Measurements from ENCODE around the gene HNRNPA3.
A peak's percentile ranks its signal among the peaks of the same experiment; 100 is the strongest.
"Not testable (repeated sequence)": the region's sequence is repeated elsewhere in the genome, so short reads cannot be mapped to it uniquely, and the experiment has no call there.

The HNRNPA3 gene

DNA sequence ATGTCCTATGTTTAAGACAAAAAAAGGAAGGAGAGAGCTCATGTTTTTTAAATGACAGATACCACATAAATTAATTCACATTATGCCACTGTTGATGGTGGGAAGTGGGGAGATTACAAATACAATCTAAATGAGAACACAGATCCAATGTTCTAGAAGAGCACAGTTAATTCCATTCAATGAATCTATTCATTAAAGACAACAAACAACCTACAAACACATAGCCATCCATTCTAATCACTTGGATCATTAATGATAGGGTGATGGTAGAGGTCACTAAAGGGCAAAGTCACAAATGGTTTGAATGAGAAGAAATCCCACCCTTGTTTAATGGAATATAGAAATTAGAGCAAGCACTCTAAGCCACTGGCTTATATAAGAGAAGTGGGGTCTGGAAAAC is 21.7 kb downstream of the HNRNPA3 start:
- DNase-seq: no peak

DNA sequence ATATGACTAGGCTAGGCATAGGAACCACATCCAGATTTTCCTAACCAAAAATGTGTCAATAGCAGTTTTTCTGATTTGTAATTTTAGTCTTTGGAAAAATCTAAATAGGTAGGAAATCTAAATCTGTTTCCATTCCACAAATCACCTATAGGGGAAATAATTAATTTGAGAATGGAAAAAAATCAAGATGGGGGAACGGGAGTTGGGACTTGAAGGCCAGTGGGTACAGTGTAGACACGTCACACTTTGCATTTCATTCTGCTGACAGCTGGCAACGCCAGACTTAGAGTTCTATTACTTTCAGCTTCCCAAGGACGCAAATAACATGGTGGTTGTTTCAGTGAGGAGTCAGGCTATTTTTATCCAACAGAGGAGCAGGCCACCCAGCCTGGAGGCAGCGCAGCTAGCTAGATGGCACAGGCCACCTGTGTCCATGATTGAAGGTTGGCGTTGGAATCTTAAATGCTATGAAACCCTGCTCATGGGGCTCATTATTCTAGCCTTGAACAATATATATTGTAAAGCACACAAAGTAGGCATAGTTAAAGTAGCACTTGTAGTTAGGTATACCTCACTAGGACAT is 23.4 kb downstream of the HNRNPA3 start:
- DNase-seq: no peak

DNA sequence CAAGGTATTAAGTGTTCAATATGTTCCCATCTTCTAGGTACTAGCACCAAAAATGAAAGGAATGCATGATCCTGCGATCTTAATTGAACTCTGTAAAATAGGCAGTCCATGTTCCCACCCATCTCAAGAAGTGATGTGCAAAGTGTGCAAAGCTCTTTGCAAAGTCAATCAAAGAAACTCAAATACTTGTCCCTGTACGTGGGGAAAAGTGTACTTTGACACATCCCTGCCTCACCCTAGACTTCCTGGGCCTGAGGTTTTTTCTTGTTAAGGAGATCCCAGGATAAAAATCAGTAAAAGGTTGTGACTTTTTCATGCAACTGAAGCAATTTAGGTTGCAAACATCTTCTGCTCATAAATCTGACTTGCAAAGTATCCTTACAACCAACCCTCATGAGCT is 25.3 kb downstream of the HNRNPA3 start:
- DNase-seq: no peak

DNA sequence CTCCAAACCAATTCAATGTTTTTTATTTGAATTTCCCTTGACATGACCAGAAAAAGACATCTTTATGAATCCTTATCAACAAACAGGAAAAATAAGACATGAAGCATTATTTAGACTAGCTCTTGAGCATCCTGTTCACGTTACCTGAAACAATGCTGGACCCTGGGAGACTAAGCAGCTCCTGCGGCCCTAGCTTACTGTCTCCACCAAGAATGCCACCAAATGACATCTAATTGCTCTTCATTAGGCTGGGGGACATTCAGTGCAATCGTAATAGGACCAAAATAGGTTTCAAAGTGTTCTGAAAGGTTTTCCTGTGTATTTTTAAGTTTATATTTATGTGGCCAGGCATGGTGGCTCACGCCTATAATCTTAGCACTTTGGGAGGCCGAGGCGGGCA is 26.5 kb downstream of the HNRNPA3 start:
- no peak for DNase-seq

DNA sequence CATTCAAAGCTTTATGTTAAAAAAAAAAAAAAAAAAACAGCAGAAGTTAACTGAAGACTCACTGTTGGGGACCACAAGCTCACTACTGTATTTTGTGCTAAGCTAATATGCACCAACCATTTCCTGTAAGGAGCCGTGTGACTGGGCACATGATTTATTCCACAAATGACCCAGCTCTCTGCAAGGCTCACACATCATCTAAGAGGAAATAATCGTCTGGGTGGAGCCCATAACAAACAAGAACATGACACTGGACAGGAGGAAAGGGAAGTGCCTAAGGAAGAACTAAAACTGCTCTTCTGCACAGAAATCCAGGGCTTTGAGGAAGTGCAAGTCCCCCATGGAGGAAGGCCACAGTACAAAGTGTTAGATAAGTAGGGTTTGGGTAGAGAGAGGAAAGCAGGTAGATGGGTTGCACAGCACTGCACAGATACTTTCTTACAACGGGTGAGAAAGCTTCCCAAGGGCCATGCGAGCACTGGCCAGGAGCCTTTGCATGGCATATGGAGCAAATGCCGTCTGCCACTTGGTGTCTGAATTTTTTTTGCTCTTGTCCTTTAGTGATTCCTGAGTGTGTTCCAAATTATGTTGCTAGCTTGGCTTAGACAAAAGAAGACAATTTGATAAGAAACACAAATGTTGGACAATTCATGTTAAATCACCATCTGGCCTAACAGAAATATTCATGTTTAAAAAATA is 27.5 kb downstream of the HNRNPA3 start:
- no peak for DNase-seq

DNA sequence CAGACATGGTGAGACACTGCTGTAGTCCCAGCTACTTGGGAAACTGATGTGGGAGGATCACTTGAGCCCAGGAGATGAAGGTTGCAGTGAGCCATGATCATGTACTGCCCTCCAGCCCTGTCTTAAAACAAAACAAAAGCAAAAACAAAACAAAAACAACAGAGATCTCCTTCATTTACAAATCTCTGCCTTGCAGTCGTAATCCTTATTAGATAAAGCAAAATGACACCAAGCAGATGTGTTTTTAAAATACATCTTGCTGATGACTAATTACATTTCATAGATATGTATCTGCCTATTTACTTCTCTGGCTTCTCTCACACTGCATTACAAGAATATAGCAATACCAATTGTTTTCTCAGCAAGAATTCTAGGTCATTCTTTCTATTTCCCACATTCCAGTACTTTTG is 29.1 kb downstream of the HNRNPA3 start:
- DNase-seq: no peak

DNA sequence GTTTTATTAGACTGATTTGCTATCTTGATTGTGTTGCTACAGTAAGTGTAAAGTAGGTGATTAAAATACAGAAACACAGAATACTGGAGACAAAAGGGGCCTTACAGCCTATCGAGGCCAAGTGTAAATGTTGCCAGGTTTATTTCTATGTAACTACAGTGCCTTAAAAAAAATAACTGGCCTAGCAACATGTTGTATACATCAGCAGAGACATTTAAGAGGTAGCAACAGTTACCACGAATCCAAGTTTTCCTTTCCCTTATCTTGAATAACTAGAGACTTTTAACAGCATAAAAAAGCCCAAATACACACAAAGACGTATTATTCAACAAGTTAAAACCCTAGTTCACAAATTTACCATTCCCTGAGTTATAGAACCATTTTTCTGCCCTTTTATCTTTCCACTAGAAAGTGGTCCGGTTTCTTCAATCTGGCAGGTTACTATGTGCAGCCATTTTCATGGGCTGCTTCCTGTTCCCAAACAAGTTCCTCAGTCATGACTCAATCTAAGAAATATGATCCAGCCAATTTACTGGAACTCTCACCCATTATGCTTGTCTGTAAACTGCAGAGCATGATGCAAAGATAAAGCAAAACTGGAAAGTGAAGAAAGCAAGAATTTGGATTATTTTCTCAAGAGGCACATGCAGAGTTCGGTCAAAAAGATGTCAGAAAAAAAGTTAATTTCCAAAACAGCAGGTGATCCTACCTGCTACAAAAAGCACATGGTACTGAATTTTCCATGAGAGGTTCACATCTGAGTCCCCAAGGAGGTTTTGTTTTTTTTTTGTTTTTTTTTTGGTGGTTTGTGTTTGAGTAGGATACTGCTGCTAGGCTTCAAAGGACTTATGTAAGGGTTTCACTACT is 29.8 kb downstream of the HNRNPA3 start:
- no peak for DNase-seq

DNA sequence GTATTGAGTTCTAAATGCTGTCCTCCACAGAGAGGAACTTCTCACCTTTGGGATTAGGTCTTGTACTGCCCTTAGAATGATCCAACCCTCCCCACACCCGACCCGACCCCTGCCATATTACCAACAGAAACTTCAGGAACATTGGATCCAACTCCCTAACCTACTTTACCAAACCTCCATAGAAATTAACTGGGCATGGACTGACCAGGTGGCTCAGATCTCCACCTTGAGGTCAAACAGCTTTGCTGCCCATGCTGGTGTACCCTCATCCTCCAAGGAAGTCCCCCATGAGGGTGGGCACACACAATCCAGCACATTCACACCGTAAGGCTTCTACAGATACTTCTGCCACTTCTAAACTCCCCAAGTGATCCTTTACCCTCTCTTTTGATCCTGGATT is 30.5 kb downstream of the HNRNPA3 start:
- DNase-seq: no peak

DNA sequence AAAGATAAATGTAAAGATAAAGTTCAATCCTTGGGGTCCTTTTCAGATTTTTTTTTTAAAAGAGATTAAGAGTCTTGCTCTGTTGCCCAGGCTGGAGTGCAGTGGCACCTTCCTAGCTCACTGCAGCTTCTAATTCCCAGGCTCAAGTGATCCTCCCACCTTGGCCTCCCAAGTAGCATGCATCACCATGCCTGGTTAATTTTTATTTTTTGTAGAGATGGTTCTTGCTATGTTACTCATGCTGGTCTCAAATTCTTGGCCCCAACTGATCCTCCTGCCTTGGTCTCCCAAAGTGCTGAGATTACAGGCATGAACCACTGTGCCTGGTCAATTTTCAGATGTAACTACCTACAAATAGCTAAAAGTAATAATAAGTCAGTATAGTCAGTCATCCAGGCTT is 30.9 kb downstream of the HNRNPA3 start:
- DNase-seq: no peak

DNA sequence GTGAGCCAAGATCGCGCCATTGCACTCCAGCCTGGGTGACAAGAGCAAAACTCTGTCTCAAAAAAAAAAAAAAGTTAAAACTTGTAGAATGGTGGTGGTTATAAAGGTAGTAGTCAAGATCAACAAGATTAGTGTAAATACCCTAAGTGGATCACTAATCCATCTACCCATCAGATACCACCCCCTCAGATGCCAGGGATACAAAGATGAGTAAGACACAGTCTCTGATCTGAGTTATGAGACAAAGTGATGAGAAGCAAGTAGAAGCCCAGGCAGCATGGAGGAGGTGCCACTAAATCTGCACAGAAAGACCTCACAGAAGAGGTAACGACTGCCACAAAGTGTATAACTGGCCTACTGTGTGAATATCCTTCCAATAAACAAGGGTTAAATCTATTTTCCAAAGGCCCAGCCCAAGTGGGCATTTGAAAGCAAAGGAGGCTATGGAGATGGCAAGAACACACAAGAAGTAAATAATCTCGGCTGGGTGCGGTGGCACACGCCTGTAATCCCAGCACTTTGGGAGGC is 31.7 kb downstream of the HNRNPA3 start:
- DNase-seq: no peak

DNA sequence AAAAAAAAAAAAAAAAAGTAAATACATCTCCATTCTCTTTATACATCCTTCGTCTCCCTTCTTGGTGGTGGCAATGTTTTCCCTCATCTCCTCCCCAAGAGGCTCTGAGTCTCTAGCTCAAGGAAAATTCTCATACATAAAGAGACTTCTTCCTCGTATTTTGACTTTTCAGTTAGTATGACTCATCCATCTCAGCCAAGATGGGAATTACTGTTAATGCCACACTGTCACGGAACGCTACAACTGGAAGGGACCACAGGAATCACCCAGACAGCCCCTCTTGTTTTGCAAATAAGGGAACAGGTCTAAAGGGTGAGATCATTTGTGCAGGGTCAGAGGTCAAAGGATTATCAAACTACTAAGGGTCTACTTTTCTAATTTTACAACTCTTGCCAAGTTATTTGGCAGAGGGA is 32.4 kb downstream of the HNRNPA3 start:
- no peak for DNase-seq

DNA sequence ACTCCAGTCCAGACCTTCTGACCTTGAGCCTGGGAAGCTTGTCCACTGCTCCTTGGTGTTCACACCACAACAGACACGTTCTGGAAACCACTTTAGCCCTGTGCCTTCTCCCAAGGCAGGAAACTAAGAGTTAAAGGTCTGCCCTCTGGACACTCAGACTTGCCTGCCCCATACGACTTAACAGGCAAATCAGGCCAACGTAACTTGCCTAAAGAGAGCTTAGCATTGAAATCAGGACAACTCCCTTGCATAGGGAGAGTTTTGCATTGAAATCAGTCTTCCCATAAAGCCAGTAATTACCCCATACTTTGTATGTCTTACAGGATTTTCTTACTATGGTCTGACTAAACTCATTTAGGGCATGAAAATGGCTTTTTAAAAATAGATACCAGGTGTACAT is 33.4 kb downstream of the HNRNPA3 start:
- no peak for DNase-seq

DNA sequence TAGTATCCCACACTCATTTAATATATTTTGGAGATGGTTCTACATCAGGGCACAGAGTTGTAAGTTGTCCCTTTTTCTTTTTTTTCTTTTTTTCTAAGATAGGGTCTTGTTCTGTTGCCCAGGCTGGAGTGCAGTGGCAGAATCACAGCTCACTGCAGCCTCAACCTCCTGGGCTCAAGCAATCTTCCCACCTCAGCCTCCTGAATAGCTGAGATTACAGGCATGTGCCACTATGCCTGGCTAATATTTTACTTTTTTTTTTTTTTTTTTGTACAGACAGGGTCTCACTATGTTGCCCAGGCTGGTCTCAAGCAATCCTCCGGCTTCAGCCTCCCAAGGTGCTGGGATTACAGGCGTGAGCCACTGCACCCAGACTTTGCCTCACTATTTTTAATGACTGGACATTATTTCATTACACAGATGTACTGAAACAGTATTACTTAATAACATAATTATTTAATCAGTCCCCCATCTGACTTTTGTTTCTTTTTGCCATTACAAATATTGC is 34.0 kb downstream of the HNRNPA3 start:
- not testable (repeated sequence) for DNase-seq

DNA sequence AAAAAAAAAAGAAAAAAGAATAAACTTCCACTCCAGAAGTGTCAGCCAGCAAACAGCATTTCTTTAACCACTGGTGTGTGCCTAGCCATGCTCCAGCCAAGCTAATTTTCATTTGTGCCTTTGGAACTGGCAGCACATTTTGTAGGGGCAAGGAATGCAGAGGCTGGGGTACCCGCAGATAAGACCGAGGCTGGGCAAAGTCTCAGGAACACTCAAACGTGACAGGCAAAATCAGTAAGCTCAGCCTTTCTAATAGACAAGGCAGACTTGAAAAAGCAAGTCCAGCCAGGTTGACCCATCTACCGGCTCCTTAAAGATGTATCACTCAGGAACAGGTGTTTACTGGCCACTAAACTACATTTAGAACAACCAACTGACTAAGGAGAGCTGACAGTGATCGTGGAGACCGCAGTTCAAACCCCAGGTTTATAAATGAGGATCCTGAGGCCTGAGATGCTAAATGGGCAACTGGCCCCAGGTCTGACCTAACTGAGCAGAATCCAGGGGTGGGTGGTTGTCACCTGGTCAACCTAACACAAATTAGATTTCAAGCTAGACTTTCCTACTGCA is 35.2 kb downstream of the HNRNPA3 start:
- DNase-seq: no peak

DNA sequence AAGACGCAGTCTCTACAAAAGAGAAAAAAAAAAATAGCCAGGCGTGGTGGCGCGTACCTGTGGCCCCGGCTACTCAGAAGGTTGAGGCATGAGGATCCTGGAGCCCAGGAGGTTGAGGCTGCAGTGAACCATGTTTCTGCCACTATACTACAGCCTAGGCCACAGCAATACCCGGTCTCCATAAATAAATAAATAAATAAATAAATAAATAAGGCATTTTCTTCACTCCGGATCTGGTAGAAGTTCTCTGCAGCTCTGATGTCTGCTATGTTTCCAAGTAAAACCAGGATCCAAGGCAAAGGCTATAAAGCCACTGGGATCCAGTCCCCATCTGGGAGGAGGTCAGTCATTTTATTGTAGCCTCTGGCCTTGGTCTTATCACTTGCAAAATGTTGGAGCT is 36.4 kb downstream of the HNRNPA3 start:
- DNase-seq: no peak

DNA sequence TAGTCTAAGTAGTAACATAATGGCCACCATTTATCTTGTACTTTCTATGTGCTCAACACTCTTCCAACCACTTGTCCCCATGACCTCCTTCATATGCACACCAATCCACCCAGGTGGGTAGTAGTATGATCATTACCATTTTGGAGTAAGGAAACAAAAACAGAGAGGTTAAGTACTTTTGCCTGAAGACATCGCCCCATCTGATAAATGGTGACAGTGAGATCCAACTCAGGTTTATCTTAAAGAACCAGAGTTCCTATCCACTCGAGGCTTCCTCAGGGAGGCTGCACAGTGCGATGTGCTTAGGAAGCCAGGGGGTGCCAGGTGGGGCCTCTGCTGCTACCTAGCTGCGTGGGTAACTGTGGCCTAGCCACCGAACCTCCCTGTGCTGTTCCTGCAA is 37.9 kb downstream of the HNRNPA3 start:
- no peak for DNase-seq

DNA sequence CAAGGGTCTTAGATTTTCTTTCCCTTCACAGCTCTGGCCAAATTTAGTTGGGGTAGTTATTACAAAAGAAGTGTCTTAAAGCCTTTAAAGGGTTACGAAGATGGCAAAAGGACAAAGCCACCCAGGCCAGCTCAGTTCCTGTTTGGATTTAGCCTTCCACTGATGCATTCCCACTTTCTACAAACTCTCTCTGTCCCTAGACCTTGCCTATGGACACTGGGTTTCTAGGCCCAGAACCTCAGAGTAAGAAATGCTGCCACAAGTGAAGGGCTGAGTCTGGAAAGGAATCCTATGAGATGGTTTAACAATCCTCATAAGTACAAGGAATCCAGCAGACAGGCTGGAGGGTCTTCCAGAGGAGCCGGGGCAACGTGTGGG is 38.6 kb downstream of the HNRNPA3 start:
- DNase-seq: no peak

DNA sequence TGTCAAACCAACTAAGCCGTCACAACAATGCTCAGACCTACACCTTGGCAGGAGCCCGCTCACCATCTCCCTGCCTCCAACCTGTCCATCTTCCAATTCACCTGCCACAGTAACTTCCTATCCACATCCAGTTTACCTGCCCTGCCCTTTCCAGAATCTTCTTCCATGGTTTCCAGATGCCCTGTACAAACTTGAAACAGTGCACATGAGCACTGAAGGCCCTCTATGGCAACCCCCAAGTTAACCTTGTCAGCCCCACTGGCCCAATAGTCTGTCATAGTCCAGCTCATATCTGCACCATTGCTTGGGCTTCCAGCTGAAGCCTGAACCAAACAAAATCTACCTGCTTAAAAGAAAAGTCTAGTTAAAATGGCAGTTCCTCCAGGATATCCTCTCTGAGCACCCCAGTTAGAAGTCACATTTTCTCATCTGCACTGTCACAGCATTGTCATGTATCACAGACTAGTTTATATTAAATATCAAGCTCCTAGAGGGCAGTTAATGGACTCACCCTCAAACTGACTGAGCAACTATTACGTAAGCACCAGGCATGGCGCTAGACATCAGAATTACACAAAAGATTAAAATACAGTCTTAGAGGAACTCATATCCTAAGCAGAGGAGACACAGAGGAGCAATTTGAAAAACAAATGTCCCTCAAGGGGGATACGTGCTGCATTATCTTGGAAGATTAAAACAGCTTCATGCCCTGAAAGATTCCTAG is 40.4 kb downstream of the HNRNPA3 start:
- no peak for DNase-seq

DNA sequence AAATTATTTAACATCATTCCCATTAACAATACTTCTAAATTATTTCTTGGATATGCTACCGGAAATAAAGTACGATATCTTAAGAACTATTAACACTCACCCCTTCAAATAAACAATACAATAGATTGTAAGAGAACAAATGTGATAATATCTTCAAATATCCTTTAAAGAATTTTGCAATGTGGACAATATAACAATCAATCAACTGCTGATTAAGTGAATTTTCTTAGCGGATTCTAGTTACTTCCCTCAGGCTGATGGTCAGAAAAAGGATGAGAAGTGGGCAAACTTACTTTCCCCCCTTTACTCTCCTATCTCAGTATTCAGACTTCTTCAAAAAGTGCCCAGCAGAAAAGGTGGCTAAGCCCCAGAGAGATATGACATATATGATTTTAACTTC is 41.1 kb downstream of the HNRNPA3 start:
- no peak for DNase-seq

DNA sequence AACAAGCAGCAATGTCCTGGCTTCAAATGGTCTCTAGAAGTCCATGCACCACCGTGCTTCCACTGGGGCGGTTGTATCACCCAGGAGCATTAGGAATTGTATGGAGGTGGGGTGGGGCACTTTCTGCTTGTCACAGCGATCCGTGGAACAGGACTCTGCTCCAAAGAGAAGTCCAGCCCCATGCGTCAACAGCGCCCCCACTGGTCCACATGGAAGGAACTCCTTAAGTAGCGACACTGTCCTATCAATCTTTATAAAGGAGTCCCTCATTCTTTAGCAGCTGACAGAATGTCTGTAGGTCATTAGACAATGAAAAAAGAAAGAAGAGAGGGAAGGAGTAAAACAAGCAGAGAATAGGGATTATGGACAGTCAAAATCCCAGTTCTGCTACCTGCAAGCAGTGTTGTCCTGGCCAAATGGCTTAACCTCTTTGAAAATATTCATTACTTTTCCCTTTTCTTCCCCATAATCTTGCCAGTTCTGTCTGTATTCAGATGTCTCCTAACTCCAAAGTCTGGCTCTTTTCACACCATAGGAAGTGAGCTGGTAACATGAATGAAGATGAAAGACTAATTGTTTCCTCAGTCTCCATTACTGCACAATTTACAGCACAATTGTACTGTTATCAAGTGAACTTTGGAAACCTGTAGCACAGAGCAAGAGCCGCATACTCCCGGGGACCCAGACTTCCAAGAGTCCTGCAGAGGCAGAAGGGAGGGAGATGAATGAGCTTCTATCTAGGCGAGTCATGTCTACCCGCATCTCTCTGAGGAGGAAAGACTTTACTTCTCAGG is 42.0 kb downstream of the HNRNPA3 start:
- DNase-seq: peak; percentile 48

DNA sequence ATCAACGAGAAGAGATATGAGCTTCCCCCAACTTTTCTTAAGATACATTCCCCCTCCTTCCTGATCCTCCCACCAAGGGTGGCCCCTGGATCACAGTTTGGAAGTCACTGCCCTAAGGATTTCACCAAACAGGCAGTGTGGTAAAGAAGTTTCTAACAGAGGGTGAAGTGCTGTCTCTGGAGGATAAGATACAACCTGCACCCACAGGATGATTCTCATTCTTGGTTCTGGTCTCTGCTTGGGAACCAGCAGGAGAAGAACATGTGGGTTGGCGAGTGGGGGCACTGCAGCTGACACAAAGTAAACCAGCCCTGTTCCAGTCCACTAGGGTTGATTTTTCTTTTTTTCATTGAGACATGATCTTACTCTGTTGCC is 42.6 kb downstream of the HNRNPA3 start:
- no peak for DNase-seq

DNA sequence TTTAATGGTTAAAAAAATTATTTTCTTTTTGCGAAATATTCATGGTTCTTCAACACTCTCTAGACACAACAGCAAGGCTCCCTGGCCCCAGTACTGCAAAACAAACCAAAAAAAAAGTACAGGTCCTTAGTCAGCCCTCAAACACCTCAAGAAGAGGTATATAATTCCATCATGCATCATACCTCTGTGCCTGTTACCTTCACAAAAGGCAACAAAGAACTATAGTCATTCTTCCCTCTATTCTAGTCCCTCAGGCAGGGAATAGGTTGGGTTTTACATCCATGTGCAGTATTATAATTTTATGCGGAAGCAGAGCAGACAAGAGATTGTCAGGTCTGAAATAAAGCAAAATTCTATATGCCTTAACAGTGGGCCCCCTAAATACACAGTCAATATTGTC is 43.4 kb downstream of the HNRNPA3 start:
- no peak for DNase-seq
